ENCODE measurements around the gene ABCA1. TPM values are rescaled to one million over a fixed set of nuclear protein-coding genes. Genes with fewer than 3 reads are reported as not detected.

ABCA1 gene
- total RNA-seq, 2 donors from 2014 or later, result 11.2 to 17.8 TPM

- no peak for DNase-seq
- Histone ChIP-seq H3K9ac (ENCODE audit: low read depth in 2 of 2, low read length in 2 of 2) (no peak overlapping the region), H3K4me1 (no peaks in the 10 kb centered on the region), H3K27me3 (no peaks in the 10 kb centered on the region), H3K4me3 (no peak overlapping the region), H3K9me3 (no peaks in the 10 kb centered on the region), H3K36me3 (peaks cover 9% of the 10 kb centered on the region), H3K27ac (no peak overlapping the region)
- intact Hi-C loops (cut with DNase I), result no loop called here
- no peak for TF ChIP-seq CTCF (IDR thresholded peaks at IDR 0.05)
Measured at GRCh38 chr9:104794070-104794469, 133.9 kb downstream of the ABCA1 start.

GRCh38 chr9:104788251-104788650 is 139.7 kb downstream of the ABCA1 start:
- H3K4me3 ChIP-seq, result no peak overlapping the region
- no peaks in the 10 kb centered on the region for H3K9me3 ChIP-seq
- DNase-seq, result no peak
- peaks cover 10% of the 10 kb centered on the region for H3K36me3 ChIP-seq
- no peaks in the 10 kb centered on the region for H3K27me3 ChIP-seq
- intact Hi-C loops (cut with DNase I), result no loop called here
- no peak for TF ChIP-seq CTCF (IDR thresholded peaks at IDR 0.05)
- no peak overlapping the region for H3K27ac ChIP-seq
- H3K9ac ChIP-seq (ENCODE audit: low read depth in 2 of 2, low read length in 2 of 2), result no peak overlapping the region
- no peaks in the 10 kb centered on the region for H3K4me1 ChIP-seq

- Histone ChIP-seq H3K4me3 (no peak overlapping the region), H3K36me3 (peaks cover 10% of the 10 kb centered on the region), H3K9ac (ENCODE audit: low read depth in 2 of 2, low read length in 2 of 2) (no peak overlapping the region), H3K27me3 (no peaks in the 10 kb centered on the region), H3K9me3 (no peaks in the 10 kb centered on the region), H3K4me1 (no peaks in the 10 kb centered on the region), H3K27ac (no peak overlapping the region)
- no peak for TF ChIP-seq CTCF (IDR thresholded peaks at IDR 0.05)
- intact Hi-C loops (cut with DNase I), result no loop called here
- no peak for DNase-seq
Measured at GRCh38 chr9:104787306-104788015, 140.5 kb downstream of the ABCA1 start.

DNA sequence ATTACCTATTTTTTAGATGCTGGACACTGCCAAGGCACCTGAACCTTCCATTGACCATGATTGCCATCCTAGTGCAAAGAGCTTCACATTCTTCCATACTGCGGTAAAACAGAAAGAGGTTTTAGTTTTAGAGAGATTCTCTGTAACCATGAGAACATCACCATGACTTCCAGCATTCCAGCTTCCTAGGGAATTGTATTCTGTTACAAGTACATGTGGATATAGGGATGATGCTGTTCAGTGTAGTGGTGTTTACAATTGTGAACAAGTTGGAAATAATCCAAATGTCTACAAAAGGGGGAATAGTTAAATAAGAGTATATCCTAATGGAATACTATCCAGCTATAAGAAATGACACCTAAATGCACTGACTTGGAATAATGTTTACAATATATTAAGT is 141.7 kb downstream of the ABCA1 start:
- intact Hi-C loops (cut with DNase I), result no loop called here
- no peak for DNase-seq
- no peak overlapping the region for H3K4me3 ChIP-seq
- no peak for TF ChIP-seq CTCF (IDR thresholded peaks at IDR 0.05)
- no peaks in the 10 kb centered on the region for H3K27me3 ChIP-seq
- no peaks in the 10 kb centered on the region for H3K4me1 ChIP-seq
- no peak overlapping the region for H3K27ac ChIP-seq
- peaks cover 8% of the 10 kb centered on the region for H3K36me3 ChIP-seq
- H3K9ac ChIP-seq (ENCODE audit: low read depth in 2 of 2, low read length in 2 of 2), result no peak overlapping the region
- H3K9me3 ChIP-seq, result no peaks in the 10 kb centered on the region

GRCh38 chr9:104784098-104784497 is 143.9 kb downstream of the ABCA1 start:
- H3K36me3 ChIP-seq, result peaks cover 5% of the 10 kb centered on the region

More at GRCh38 chr9:104784098-104784497, 143.9 kb downstream of the ABCA1 start:
- Histone ChIP-seq H3K9ac (ENCODE audit: low read depth in 2 of 2, low read length in 2 of 2) (no peak overlapping the region), H3K27ac (no peak overlapping the region), H3K4me3 (no peak overlapping the region), H3K4me1 (no peaks in the 10 kb centered on the region), H3K27me3 (no peaks in the 10 kb centered on the region), H3K9me3 (no peaks in the 10 kb centered on the region)
- TF ChIP-seq CTCF (IDR thresholded peaks at IDR 0.05), result no peak
- intact Hi-C loops (cut with DNase I), result no loop called here
- no peak for DNase-seq

Data from colonic mucosa (tissue), 4 donors.